A673 (cell line): Measurements from ENCODE around the gene KCNJ10.

Experiments
- EZH2 ChIP-seq: fragments of 200-600 bp; sonication (generic); IDR thresholded peaks from 2 replicates; pipeline ENCODE4 v1.6.1; 2017; ENCODE audit warnings: borderline replicate concordance, low read depth, mild to moderate bottlenecking, mixed read lengths, antibody characterized with exemption, low read length; ENCODE audit not compliant: poor library complexity, severe bottlenecking
- TF ChIP-seq, protein P1 (sequence below): fragments of 300-800, 200-600 bp; sonication (generic); conservative IDR thresholded peaks from 2 replicates; pipeline ENCODE4 v1.5.1; 2017; ENCODE audit warnings: low read depth, mild to moderate bottlenecking, antibody characterized with exemption, low read length, moderate library complexity, mixed read lengths

DNA sequence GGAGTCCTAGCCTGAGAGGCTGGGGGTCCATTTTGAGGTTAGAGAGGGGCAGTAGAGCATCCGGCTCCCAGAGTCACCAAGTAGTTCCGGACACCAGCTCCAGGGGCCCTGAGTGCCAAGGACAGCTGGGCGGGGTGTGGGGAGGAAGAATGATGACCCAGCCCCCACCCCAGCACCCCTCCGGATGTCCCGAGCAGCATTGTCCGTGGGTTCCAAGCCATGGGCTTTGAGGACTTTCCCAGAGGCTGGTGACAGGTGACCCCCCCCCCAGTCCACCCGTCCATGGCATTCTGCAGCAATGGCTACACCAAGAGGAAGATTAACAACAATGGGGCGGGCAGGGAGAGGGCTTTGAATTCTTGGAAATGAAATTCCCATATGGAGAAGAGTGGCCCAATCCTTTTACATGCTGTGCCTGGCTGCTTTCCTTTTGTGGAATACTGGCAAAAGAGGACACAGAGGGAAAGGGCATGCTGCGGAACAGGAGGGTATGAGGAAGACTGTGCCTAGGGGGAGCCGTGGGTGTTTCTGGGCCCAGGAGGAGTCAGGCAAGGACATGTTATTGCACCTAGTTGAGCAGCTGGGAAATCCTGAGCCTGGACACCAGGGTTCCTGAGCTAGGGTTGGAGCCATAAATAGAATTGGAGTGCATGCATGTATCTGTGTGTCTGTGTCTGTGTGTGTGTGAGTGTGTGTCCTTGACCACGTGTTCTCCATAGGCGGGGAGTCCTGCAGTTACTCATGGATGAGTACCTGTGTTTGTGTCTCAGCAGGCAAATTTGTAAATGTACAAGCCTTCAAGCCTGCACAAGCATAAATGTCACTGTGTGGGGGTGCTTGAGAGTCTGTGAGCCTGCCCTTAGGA is 46.6 kb upstream of the KCNJ10 start:
- TF ChIP-seq, protein P1, sequence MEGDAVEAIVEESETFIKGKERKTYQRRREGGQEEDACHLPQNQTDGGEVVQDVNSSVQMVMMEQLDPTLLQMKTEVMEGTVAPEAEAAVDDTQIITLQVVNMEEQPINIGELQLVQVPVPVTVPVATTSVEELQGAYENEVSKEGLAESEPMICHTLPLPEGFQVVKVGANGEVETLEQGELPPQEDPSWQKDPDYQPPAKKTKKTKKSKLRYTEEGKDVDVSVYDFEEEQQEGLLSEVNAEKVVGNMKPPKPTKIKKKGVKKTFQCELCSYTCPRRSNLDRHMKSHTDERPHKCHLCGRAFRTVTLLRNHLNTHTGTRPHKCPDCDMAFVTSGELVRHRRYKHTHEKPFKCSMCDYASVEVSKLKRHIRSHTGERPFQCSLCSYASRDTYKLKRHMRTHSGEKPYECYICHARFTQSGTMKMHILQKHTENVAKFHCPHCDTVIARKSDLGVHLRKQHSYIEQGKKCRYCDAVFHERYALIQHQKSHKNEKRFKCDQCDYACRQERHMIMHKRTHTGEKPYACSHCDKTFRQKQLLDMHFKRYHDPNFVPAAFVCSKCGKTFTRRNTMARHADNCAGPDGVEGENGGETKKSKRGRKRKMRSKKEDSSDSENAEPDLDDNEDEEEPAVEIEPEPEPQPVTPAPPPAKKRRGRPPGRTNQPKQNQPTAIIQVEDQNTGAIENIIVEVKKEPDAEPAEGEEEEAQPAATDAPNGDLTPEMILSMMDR = no peak
- TF ChIP-seq EZH2 = no peak
